Stimulated activated CD4-positive, alpha-beta T cell treated with anti-CD3 and anti-CD28 coated beads, TNF-alpha, amount 100 ng/mL, for 1 hour (primary cell): ENCODE data around the gene CDKL4.
"Not testable (repeated sequence)": the region's sequence is repeated elsewhere in the genome, so short reads cannot be mapped to it uniquely, and the experiment has no call there.

Experiments used
- DNase-seq, 3 donors: peaks; one replicate each; pipeline ENCODE4 v3.0.0-alpha.2; 2020; ENCODE audit warnings: low read depth in 3 of 3, low spot score in 1 of 3

Gene CDKL4

GRCh38 chr2:39243469-39244123 is at the start of gene CDKL4:
CDKL4 (minus strand) TSS chr2:39243970.
- no peak for DNase-seq

GRCh38 chr2:39290433-39290832 is 46.7 kb upstream of the CDKL4 start:
- no peak for DNase-seq

GRCh38 chr2:39289609-39290008 is 45.8 kb upstream of the CDKL4 start:
- DNase-seq: no peak

- no peak for DNase-seq
These were observed 39.8 kb upstream of the CDKL4 start for GRCh38 chr2:39283561-39283960.

- DNase-seq: no peak
These were observed 37.6 kb upstream of the CDKL4 start for GRCh38 chr2:39281391-39281790.

GRCh38 chr2:39275016-39275415 is 31.2 kb upstream of the CDKL4 start:
- DNase-seq: no peak

GRCh38 chr2:39269941-39270340 is 26.2 kb upstream of the CDKL4 start:
- DNase-seq: no peak

- no peak for DNase-seq
These were observed 23.2 kb upstream of the CDKL4 start for GRCh38 chr2:39266916-39267434.

GRCh38 chr2:39266139-39266805 is 22.5 kb upstream of the CDKL4 start:
- DNase-seq: no peak

GRCh38 chr2:39265315-39265714 is 21.5 kb upstream of the CDKL4 start:
- DNase-seq: no peak

- no peak for DNase-seq
These were observed 21.0 kb upstream of the CDKL4 start for GRCh38 chr2:39264733-39265132.

- DNase-seq: no peak
These were observed 16.3 kb upstream of the CDKL4 start for GRCh38 chr2:39260087-39260486.

GRCh38 chr2:39256040-39256439 is 12.3 kb upstream of the CDKL4 start:
- no peak for DNase-seq

GRCh38 chr2:39252888-39253518 is 9.2 kb upstream of the CDKL4 start:
- no peak for DNase-seq

- DNase-seq: no peak
These were observed 3.8 kb upstream of the CDKL4 start for GRCh38 chr2:39247512-39248043.

GRCh38 chr2:39246382-39246980 is 2.7 kb upstream of the CDKL4 start:
- DNase-seq: no peak

GRCh38 chr2:39244963-39245625 is 1.3 kb upstream of the CDKL4 start:
- DNase-seq: not testable (repeated sequence)

- DNase-seq: not testable (repeated sequence)
These were observed 582 bp upstream of the CDKL4 start for GRCh38 chr2:39244241-39244862.

GRCh38 chr2:39241588-39241987 is 2.2 kb downstream of the CDKL4 start:
- no peak for DNase-seq

GRCh38 chr2:39240758-39241157 is 3.0 kb downstream of the CDKL4 start:
- DNase-seq: no peak

GRCh38 chr2:39234754-39235153 is 9.0 kb downstream of the CDKL4 start:
- no peak for DNase-seq
